OCI-LY1 (cell line): ENCODE measurements around the gene ZNF385C.

Experiments
- EZH2 ChIP-seq: fragments of 200-600 bp; sonication (generic), shearing (Covaris generic); IDR thresholded peaks from 2 replicates; pipeline ENCODE4 v1.8.0; 2017; ENCODE audit warnings: borderline replicate concordance, mixed run types, mild to moderate bottlenecking, antibody characterized with exemption, low read length, moderate library complexity, mixed read lengths
- TF ChIP-seq, protein P1 (sequence below): fragments of 200-600 bp; sonication (generic), shearing (Covaris generic); IDR thresholded peaks from 2 replicates; pipeline ENCODE4 v1.5.1; 2017; ENCODE audit warnings: mild to moderate bottlenecking, antibody characterized with exemption, low read length, moderate library complexity, mixed read lengths

DNA sequence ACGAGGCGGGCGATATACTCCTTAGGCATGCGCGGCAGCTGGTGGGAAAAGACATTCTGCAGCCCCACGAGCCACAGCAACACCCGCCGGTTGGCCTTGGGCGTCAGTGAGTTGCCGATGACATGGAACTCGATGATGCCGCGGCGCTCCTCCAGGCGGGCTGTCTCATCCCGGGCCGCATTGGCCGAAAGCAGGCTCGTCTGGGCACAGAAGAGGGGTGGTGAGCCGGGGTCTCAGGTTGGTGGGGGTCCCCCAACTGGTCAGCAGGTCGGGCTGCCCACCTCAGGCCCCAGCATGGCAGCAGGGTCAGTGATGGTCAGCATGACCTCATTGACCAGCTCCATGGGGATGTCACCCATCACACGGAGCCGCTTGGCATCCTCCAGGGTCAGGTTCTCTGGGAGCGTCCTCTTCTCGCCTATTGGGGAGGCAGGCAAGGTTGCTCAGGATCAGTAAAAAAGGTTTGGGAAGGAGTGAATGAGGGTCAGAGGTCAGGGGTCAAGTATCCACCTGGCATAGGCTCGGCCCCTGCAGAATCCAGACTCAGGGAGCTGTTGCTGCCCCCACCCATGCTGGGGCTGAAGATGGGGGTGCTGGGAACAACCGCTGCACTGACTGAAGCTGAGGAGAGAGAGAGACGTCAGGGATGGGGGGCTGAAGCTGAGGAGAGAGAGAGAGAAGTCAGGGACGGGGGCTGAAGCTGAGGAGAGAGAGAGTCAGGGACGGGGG lies 19.3 kb upstream of the ZNF385C start:
- TF ChIP-seq, protein P1, sequence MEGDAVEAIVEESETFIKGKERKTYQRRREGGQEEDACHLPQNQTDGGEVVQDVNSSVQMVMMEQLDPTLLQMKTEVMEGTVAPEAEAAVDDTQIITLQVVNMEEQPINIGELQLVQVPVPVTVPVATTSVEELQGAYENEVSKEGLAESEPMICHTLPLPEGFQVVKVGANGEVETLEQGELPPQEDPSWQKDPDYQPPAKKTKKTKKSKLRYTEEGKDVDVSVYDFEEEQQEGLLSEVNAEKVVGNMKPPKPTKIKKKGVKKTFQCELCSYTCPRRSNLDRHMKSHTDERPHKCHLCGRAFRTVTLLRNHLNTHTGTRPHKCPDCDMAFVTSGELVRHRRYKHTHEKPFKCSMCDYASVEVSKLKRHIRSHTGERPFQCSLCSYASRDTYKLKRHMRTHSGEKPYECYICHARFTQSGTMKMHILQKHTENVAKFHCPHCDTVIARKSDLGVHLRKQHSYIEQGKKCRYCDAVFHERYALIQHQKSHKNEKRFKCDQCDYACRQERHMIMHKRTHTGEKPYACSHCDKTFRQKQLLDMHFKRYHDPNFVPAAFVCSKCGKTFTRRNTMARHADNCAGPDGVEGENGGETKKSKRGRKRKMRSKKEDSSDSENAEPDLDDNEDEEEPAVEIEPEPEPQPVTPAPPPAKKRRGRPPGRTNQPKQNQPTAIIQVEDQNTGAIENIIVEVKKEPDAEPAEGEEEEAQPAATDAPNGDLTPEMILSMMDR = no peak
- no peak for TF ChIP-seq EZH2
